ENCODE measurements around the gene KRT86.

KRT86 gene

DNA sequence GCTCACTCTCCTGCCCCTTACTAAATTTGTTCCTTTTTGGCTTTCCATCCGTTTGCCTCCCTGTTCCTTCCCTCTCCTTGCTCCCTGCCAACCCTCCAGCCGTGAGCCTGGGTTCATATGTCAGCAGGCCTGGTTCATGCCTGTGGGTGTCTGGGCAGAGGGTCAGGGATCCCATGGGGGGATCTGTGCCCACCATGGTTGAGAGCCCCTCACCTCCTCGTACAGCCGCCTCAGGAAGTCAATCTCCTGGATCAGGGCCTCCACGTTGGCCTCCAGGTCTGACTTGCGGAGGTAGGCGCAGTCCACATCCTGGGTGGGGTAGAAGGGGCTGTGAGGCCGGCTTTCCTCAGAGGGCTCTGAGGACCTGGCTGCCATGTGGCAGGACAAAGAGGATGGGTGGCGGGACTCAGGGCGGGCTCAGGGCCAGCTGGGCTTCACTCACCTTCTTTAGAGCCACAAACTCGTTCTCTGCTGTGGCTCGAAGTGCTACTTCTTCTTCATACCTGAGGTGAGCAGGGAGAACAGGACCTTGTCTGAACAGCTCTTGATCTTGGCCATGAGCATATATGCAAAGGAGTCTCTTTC is 43.1 kb downstream of the KRT86 start:
- DNase-seq: no peak

- DNase-seq: no peak
These were observed 44.0 kb downstream of the KRT86 start for GRCh38 chr12:52318241-52318990.

DNA sequence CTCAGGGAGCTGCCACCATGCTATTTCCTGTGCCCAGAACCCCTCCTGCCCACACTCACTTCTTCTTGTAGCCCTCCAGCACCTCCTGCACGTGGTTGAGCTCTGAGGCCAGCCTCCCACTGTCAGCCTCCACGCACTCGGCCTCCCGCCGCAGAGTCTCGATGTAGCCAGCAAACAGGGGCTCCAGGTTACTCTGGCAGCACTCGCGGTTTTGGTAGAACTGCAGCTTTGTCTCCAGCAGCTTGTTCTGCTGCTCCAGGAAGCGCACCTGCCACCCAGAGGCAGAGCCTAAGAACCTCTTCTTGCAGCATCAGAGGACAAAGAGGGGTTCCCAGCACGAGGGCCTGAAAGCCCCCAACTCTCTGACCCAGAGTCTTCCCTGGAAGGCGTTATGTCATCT is 44.7 kb downstream of the KRT86 start:
- no peak for DNase-seq

- DNase-seq: no peak
These were observed 46.4 kb downstream of the KRT86 start, which contains the start of gene KRT83 for GRCh38 chr12:52320784-52321400. TSS of gene KRT83 (minus strand) at chr12:52321398. CDS start at chr12:52321335, 63 bp downstream.

- no peak for DNase-seq
These were observed 47.0 kb downstream of the KRT86 start for GRCh38 chr12:52321418-52321817.

GRCh38 chr12:52322069-52322468 is 47.6 kb downstream of the KRT86 start:
- DNase-seq: no peak

- DNase-seq: no peak
These were observed 48.6 kb downstream of the KRT86 start for GRCh38 chr12:52323001-52323400.

DNA sequence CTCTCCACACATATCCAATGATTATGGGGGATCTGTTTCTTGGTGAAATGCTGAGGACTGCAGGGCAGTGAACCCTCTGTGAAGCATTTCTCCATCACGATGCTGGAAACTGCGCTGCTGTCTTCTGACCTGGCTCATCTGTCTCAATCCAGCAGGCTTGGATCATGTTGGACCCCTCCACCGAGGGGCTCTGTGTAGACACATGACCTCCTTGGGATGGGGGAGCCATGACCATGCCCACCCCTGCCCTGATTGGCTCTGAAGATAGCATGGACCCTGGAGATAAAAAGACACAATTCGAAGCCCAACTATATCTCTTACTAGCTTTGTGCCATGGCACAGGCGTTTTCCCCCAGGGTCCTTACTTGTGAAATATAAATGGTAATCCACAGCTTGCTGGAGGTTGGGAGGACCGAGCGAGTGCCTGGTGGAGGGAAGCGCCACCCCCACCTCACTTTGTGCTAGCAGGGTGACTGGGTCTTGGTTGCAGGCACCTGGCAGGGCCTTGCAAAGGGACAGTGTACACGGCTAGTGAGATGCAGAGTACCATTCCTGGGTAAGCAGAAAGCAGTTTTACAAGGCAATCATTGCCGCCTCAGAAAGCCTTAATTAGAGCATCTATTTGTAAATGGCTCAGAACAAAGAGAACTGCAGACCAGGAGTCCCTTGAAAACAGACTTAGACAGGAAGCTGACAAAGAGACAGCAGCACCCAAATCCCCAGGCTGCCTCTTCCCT is 49.1 kb downstream of the KRT86 start:
- no peak for DNase-seq

DNA sequence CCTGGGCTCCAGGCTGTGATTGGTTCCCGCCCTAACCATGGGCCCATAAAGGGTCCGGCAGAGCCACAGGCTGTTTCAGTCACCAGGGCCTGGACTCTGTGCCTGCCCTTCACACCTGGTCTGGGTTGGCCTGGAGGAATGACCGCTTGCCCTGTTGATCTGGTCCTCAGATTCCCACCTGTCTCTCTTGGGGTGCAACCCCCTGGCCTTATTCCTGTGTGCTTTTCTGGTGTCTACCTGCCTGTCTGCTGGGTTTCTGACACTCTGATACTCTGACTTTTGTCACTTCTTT is 49.7 kb downstream of the KRT86 start:
- no peak for DNase-seq

DNA sequence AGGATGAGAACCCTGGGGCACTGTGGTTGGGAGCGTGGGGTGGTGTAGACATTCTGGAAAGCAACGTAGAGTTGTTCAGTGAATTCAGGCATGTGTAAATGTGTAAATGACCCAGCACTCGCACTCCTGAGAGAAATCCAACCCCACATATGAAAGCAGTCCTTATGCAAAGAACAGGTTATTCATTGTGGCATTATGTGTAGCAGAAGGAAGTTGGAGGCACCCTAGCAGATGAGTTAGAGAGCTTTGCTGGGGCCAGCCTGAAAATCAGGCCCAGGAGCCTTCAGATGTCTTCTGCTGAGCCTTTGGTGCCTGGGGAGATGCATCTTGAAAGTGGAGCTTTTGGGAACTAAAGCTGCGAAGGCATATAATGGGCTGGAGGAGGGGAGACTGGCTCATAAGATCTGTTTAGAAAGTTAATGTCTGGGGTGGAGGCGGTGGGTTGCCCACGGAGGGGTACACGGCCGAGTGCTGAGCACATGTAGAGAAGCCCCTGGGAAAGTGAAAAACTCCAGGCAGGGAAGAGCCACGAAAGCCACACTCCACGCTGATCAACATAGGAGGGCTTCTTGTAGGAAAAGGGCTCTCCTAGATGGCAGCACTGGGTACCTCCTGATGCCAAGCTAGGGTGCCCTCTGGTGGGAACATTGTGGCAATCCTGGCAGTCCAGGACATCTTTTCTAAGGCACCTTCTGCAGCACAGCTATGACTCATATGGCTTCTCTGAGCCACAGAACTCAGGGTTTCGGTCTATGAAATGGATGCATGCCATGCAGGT is 52.8 kb downstream of the KRT86 start:
- peak; percentile 68 for DNase-seq

GRCh38 chr12:52327830-52328500 is 53.5 kb downstream of the KRT86 start:
- DNase-seq: no peak

DNA sequence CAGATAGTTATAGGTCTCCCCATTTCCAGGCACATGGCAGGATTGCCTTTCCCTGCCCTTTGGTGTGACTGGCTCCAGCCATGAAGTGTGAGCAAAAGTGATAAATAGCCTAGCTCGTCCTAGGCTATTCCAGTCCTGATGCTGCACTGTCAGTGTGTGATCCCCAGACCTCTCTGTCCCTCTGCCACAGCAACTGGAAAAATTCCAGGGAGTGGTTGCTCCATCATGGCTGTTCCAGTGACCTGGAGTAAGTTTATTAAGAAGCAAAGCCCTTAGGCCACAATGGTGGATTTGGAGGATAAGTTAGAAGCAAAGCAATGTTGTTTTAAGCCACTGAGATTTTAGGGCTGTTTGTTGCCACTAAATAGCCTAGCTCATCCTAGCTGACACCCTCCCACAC is 56.6 kb downstream of the KRT86 start:
- DNase-seq: no peak

DNA sequence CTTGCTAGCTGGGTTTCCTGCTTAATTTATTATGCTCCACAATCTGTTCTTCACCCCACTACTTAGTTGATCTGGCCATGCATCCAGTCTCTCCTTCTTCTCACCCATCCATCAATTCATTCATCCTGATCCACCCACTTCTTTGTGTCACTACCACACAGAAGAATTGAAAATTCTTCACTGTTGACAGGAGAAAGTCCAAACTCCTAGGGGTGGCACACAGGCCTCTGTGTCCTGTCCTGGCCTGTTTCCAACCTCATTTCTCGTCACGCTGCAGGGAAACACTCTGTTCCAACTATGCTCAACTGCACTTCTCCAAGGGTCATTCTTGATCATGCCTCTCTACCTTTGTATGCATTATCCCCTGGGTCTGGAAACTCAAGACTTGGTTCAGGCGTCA is 57.4 kb downstream of the KRT86 start:
- DNase-seq: no peak

- DNase-seq: no peak
These were observed 57.9 kb downstream of the KRT86 start for GRCh38 chr12:52332381-52332780.

DNA sequence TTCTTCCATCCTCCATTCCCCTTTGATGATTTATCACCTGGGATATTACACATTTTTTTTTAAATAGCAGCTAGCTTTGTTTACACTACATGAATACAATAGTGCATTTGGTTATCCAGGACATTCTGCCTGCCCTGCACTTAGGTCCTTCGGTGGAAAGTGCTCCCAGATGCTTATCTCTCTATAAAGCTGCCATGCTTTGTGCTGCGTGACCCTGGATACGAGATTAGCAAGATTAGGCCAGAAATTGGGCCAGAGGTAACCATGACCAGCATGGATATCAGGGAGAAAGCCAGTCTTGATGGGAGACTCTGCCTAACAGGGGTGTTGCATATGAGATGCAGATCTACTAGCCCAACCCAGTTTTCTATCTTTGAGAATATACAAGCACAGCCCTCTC is 58.9 kb downstream of the KRT86 start:
- DNase-seq: no peak

DNA sequence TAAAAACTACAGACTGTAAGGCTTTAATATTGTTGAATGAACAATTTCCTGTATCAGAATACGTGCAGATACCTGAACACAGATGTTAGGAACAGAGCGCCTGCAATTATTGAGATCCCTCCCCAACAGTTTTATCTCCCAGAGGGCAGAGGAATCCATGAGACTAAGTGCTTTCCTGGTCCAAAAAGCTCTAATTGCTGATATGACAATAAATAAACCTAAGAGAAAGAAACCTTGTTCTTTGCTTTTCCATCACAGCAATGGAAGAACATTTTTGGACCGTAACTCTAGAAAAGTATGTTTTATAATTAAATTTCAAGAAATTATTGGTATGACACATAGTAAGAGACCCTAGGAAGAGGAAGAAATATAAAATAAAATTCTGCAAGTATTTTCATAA is 59.7 kb downstream of the KRT86 start:
- no peak for DNase-seq

DNA sequence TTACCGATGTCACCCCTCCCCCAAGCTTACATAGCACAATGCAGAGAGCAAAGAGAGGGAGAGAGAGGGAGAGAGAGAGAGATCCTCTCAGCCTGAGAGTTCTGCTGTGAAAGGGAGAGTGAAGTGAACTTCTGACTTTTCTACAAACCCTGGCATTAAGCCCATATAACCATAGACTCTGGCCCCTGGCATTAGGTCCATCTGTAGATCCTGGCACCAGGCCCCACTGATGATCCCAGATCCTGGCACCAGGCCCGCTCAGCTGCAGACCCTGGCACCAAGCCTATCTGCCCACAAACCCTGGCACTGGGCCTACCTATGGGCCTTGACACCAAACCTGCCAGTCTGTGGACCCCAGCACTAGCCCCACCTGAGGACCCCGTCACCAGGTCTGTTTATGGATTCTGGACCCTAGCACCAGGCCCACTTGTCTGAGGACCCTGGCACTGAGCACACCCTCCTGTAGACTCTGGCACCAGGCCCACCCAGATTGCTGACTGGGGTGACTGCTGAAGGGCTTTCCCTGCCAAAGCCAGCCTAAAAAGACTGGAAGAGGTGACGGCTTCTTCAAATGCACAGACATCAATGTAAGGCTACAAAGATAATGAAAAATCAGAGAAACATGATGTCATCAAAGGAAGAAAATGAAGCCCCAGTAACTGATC is 61.3 kb downstream of the KRT86 start:
- DNase-seq: no peak

- no peak for DNase-seq
These were observed 62.2 kb downstream of the KRT86 start for GRCh38 chr12:52336641-52337040.

GRCh38 chr12:52337054-52337453 is 62.6 kb downstream of the KRT86 start:
- DNase-seq: no peak

GRCh38 chr12:52338241-52338960 is 64.0 kb downstream of the KRT86 start:
- no peak for DNase-seq

DNA sequence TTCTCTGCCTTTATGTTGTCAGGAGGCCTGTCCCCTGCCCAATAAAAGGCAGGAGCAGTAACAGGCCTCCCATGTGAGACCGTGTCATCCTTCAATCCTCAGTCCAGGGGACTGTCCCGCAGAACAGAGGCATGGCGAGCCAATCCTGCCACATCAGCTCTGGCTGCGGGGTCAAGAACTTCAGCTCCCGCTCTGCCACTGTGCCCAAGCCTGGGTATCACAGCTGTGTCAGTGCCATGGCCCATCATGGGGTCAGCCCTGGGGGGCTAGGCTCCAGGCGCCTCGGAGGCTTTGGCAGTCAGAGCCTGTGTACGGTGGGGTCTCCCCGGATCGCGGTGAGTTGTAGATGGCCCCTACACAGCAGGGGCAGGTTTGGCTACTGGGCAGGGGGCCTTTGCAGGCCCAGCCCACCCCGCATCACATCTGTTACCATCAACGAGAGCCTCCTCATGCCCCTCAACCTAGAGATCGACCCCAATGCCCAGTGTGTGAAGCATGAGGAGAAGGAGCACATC is 66.7 kb downstream of the KRT86 start:
- DNase-seq: no peak
